ENCODE data around the gene ITPR1.

DNA sequence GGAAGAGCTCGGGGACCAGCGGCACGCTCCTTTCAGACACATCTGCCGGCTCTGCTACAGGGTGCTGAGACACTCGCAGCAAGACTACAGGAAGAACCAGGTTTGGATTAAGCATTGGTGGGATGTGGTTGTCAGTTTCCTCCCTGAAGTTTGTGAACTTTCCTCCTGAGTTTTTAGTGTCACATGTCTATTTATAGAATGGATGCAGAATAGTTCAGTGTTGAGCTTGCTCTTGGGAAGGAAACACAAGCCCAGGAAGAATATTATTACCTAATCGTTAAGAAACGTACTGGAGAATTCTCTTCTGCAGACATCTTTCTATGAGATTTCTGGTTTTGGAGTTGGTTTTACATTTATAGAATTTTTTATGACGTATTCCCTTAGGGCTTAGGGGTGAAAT is 172.0 kb downstream of the ITPR1 start:
- no peak for TF ChIP-seq HDGF (IDR thresholded peaks at IDR 0.05; ENCODE audit: borderline replicate concordance)
- no peak for TF ChIP-seq SP1 (IDR thresholded peaks at IDR 0.05)
- no peak for TF ChIP-seq SUZ12 (IDR thresholded peaks at IDR 0.05)
- TF ChIP-seq, protein P1, sequence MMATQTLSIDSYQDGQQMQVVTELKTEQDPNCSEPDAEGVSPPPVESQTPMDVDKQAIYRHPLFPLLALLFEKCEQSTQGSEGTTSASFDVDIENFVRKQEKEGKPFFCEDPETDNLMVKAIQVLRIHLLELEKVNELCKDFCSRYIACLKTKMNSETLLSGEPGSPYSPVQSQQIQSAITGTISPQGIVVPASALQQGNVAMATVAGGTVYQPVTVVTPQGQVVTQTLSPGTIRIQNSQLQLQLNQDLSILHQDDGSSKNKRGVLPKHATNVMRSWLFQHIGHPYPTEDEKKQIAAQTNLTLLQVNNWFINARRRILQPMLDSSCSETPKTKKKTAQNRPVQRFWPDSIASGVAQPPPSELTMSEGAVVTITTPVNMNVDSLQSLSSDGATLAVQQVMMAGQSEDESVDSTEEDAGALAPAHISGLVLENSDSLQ (IDR thresholded peaks at IDR 0.05), result no peak
- TF ChIP-seq L3MBTL2 (conservative IDR thresholded peaks at IDR 0.05), result no peak
- TF ChIP-seq FOXK2 (IDR thresholded peaks at IDR 0.05), result no peak

Data from HEK293T (cell line).